Uterus (tissue), 4 donors: ENCODE measurements around the gene OR10G7. TPM values are rescaled to one million over a fixed set of nuclear protein-coding genes. Genes with fewer than 3 reads are reported as not detected.

Experiments used
- total RNA-seq, 4 donors: library from RNA; depleted of rRNA in 3 of 4; stranded (reverse); fragments of >200 nt in 3 of 4; gene quantifications; one replicate each; pipeline versions ENCODE4 v1.1.0 to v1.2.4, GENCODE V29; 2014 to 2023
- donor health status: DM: yes; HTN: yes; CAD: no.

The OR10G7 gene
- total RNA-seq, 4 donors from 2014 or later = not detected

Other genes starting within 250 kb of the OR10G7 start
- gene OR6M1, start 235.0 kb downstream of the OR10G7 start, total RNA-seq = not detected
- not detected for gene TMEM225, start 155.7 kb downstream of the OR10G7 start, total RNA-seq
- gene OR8D4, start 139.2 kb downstream of the OR10G7 start, total RNA-seq = under 1 TPM in 1 of 4 donors, not detected in 3; 0.07 TPM
- gene OR4D5, start 101.7 kb downstream of the OR10G7 start, total RNA-seq = not detected
- gene OR6T1, start 97.5 kb downstream of the OR10G7 start, total RNA-seq = not detected
- not detected for gene OR10S1, start 63.5 kb downstream of the OR10G7 start, total RNA-seq
- gene OR10G6, start 46.2 kb downstream of the OR10G7 start, total RNA-seq = not detected
- under 1 TPM in 1 of 4 donors, not detected in 3; 0.28 TPM for gene OR10G4, start 28.3 kb downstream of the OR10G7 start, total RNA-seq
- under 1 TPM in 1 of 4 donors, not detected in 3; 0.83 TPM for gene OR10G9, start 18.3 kb downstream of the OR10G7 start, total RNA-seq
- not detected for gene OR10G8, start 14.5 kb downstream of the OR10G7 start, total RNA-seq
- gene VWA5A, start 74.1 kb upstream of the OR10G7 start, total RNA-seq = 10 to 100 TPM; 10.9 to 31.0 (median 15.0) TPM
- gene OR10D3, start 142.0 kb upstream of the OR10G7 start, total RNA-seq = not detected
- gene OR8G1, start 199.8 kb upstream of the OR10G7 start, total RNA-seq = not detected
- not detected for gene OR8G5, start 215.1 kb upstream of the OR10G7 start, total RNA-seq